Measurements from ENCODE around the gene SAFB2.

SAFB2 gene

GRCh38 chr19:5664515-5664914 lies 41.9 kb upstream of the SAFB2 start:
- DNase-seq (ENCODE audit: low read depth, low spot score) = no peak
- TF ChIP-seq CTCF (IDR thresholded peaks at IDR 0.05; ENCODE audit: low read depth, low read length) = no peak
- no peak overlapping the region for H3K4me3 ChIP-seq (ENCODE audit: low read depth, low read length)
- in situ Hi-C loops (cut with HindIII; ENCODE audit: low sequenced_read_pairs) = no loop called here

- no peak for DNase-seq (ENCODE audit: low read depth, low spot score)
Observed at GRCh38 chr19:5663904-5664303, 41.3 kb upstream of the SAFB2 start.

GRCh38 chr19:5661483-5661882 lies 38.9 kb upstream of the SAFB2 start:
- no peak for DNase-seq (ENCODE audit: low read depth, low spot score)
- in situ Hi-C loops (cut with HindIII; ENCODE audit: low sequenced_read_pairs) = no loop called here
- no peak for TF ChIP-seq CTCF (IDR thresholded peaks at IDR 0.05; ENCODE audit: low read depth, low read length)
- no peak overlapping the region for H3K4me3 ChIP-seq (ENCODE audit: low read depth, low read length)

More at GRCh38 chr19:5663904-5664303, 41.3 kb upstream of the SAFB2 start:
- in situ Hi-C loops (cut with HindIII; ENCODE audit: low sequenced_read_pairs) = no loop called here
- no peak for TF ChIP-seq CTCF (IDR thresholded peaks at IDR 0.05; ENCODE audit: low read depth, low read length)
- no peak overlapping the region for H3K4me3 ChIP-seq (ENCODE audit: low read depth, low read length)

GRCh38 chr19:5655412-5655811 lies 32.8 kb upstream of the SAFB2 start:
- DNase-seq (ENCODE audit: low read depth, low spot score) = no peak
- H3K4me3 ChIP-seq (ENCODE audit: low read depth, low read length) = no peak overlapping the region
- TF ChIP-seq CTCF (IDR thresholded peaks at IDR 0.05; ENCODE audit: low read depth, low read length) = no peak
- in situ Hi-C loops (cut with HindIII; ENCODE audit: low sequenced_read_pairs) = no loop called here

GRCh38 chr19:5654931-5655330 lies 32.4 kb upstream of the SAFB2 start:
- DNase-seq (ENCODE audit: low read depth, low spot score) = no peak
- TF ChIP-seq CTCF (IDR thresholded peaks at IDR 0.05; ENCODE audit: low read depth, low read length) = no peak
- in situ Hi-C loops (cut with HindIII; ENCODE audit: low sequenced_read_pairs) = no loop called here
- no peak overlapping the region for H3K4me3 ChIP-seq (ENCODE audit: low read depth, low read length)

- no peak for TF ChIP-seq CTCF (IDR thresholded peaks at IDR 0.05; ENCODE audit: low read depth, low read length)
- no peak for DNase-seq (ENCODE audit: low read depth, low spot score)
- H3K4me3 ChIP-seq (ENCODE audit: low read depth, low read length) = no peak overlapping the region
- in situ Hi-C loops (cut with HindIII; ENCODE audit: low sequenced_read_pairs) = no loop called here
Observed at GRCh38 chr19:5652261-5652660, 29.7 kb upstream of the SAFB2 start.

GRCh38 chr19:5651361-5651760 lies 28.8 kb upstream of the SAFB2 start:
- in situ Hi-C loops (cut with HindIII; ENCODE audit: low sequenced_read_pairs) = no loop called here
- no peak for DNase-seq (ENCODE audit: low read depth, low spot score)
- no peak overlapping the region for H3K4me3 ChIP-seq (ENCODE audit: low read depth, low read length)
- TF ChIP-seq CTCF (IDR thresholded peaks at IDR 0.05; ENCODE audit: low read depth, low read length) = no peak

All from astrocyte of the spinal cord (primary cell).